SJSA1 (cell line): ENCODE measurements around the gene SLC38A9. TPM values are rescaled to one million over a fixed set of nuclear protein-coding genes. Genes with fewer than 3 reads are reported as not detected.

Experiments
- DNase-seq, 2 experiments: peaks; one replicate each; pipeline ENCODE4 v3.0.0-alpha.2; 2015 to 2020; ENCODE audit warnings: low spot score in 2 of 2, low read depth in 1 of 2
- H3K27ac ChIP-seq: fragments of 250-450 bp; sonication (Bioruptor Pico); 2 replicates; pipeline ENCODE4 v1.5.1; 2020; ENCODE audit warnings: mild to moderate bottlenecking, moderate library complexity
- H3K27me3 ChIP-seq: fragments of 250-450 bp; sonication (Bioruptor Pico); replicated peaks from 2 replicates; pipeline ENCODE4 v1.5.1; 2020; ENCODE audit warnings: mild to moderate bottlenecking, moderate library complexity
- H3K36me3 ChIP-seq: fragments of 250-450 bp; sonication (Bioruptor Pico); 2 replicates; pipeline ENCODE4 v1.5.1; 2020; ENCODE audit warnings: mild to moderate bottlenecking
- H3K4me1 ChIP-seq: fragments of 250-450 bp; sonication (Bioruptor Pico); replicated peaks from 2 replicates; pipeline ENCODE4 v1.6.1; 2021; ENCODE audit warnings: mild to moderate bottlenecking
- H3K4me3 ChIP-seq: fragments of 250-450 bp; sonication (Bioruptor Pico); 2 replicates; pipeline ENCODE4 v1.5.1; 2020; ENCODE audit warnings: mild to moderate bottlenecking
- H3K9me3 ChIP-seq: fragments of 250-450 bp; sonication (Bioruptor Pico); replicated peaks from 2 replicates; pipeline ENCODE4 v1.5.1; 2020; ENCODE audit warnings: mild to moderate bottlenecking
- total RNA-seq: library from RNA; depleted of rRNA; stranded (reverse); fragments of >200 nt; shearing (Covaris generic); gene quantifications from 2 replicates; pipeline ENCODE4 v1.2.3, GENCODE V29; 2014; rRNA removed

The SLC38A9 gene
- total RNA-seq, 1 experiment from 2014 or later, result 26.6 TPM

GRCh38 chr5:55592388-55593114, 119.6 kb downstream of the SLC38A9 start:
- Histone ChIP-seq H3K9me3 (no peaks in the 10 kb centered on the region), H3K27me3 (no peaks in the 10 kb centered on the region), H3K4me3 (no peak overlapping the region), H3K27ac (no peak overlapping the region), H3K36me3 (no peaks in the 10 kb centered on the region), H3K4me1 (peaks cover 9% of the 10 kb centered on the region)
- no peak for DNase-seq

DNA sequence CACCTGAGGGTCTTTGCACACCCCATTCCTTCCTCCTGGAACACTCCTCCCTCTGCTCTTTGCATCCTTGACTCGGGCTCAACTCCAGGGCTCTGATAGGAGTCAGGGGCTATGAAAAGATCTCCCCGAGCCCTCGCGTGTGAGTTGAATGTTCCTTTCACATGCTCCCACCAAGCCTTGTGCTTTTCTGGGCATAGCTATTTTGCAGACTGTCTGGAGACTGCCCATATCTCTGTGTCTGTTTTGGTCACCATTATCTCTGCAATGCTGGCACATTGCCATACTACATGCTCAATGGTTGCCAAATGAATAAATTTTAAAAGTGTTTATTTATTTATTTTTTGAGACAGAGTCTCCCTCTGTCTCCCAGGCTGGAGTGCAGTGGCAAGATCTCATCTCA, 120.4 kb downstream of the SLC38A9 start:
- H3K4me3 ChIP-seq, result no peak overlapping the region
- no peak for DNase-seq

DNA sequence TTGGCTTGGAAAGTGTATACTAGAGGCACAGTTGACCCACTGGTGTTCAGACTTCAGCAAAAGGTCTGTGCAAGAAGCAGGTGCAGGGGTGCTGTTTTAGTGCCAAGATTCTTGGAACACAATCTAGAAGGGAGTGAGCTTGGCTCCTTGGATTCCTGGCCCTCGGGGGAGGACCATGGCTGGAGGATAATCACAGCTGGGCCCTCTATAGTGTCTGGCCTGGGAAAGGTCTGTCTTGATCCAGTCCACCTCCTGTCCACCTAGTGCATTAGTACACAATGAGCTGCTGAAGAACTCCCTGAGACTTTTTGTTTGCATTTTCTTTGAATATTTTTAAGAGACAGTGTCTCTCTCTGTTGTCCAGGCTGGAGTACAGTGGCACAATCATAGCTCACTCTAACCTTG, 126.9 kb downstream of the SLC38A9 start:
- Histone ChIP-seq H3K36me3 (no peaks in the 10 kb centered on the region), H3K27me3 (no peaks in the 10 kb centered on the region), H3K4me3 (no peak overlapping the region), H3K27ac (no peak overlapping the region), H3K4me1 (no peaks in the 10 kb centered on the region), H3K9me3 (no peaks in the 10 kb centered on the region)
- DNase-seq, result no peak

More for the DNA sequence above, 120.4 kb downstream of the SLC38A9 start:
- H3K4me1 ChIP-seq, result no peaks in the 10 kb centered on the region; the same call in 1 of the 2 replicates
- H3K27ac ChIP-seq, result no peak overlapping the region
- no peaks in the 10 kb centered on the region for H3K27me3 ChIP-seq
- H3K9me3 ChIP-seq, result no peaks in the 10 kb centered on the region
- no peaks in the 10 kb centered on the region for H3K36me3 ChIP-seq

- no peak for DNase-seq
- no peak overlapping the region for H3K27ac ChIP-seq
Observed at GRCh38 chr5:55584398-55585205, 127.5 kb downstream of the SLC38A9 start.

GRCh38 chr5:55583578-55583977, 128.5 kb downstream of the SLC38A9 start:
- no peak overlapping the region for H3K4me3 ChIP-seq
- no peaks in the 10 kb centered on the region for H3K9me3 ChIP-seq
- H3K4me1 ChIP-seq, result no peaks in the 10 kb centered on the region
- H3K27me3 ChIP-seq, result no peaks in the 10 kb centered on the region
- no peak for DNase-seq
- H3K36me3 ChIP-seq, result no peaks in the 10 kb centered on the region
- no peak overlapping the region for H3K27ac ChIP-seq

More at GRCh38 chr5:55584398-55585205, 127.5 kb downstream of the SLC38A9 start:
- H3K9me3 ChIP-seq, result no peaks in the 10 kb centered on the region
- no peak overlapping the region for H3K4me3 ChIP-seq
- no peaks in the 10 kb centered on the region for H3K27me3 ChIP-seq
- no peaks in the 10 kb centered on the region for H3K36me3 ChIP-seq
- no peaks in the 10 kb centered on the region for H3K4me1 ChIP-seq

- no peak for DNase-seq
- Histone ChIP-seq H3K4me1 (peaks cover 3% of the 10 kb centered on the region), H3K27me3 (no peaks in the 10 kb centered on the region), H3K27ac (no peak overlapping the region), H3K4me3 (no peak overlapping the region), H3K9me3 (no peaks in the 10 kb centered on the region), H3K36me3 (no peaks in the 10 kb centered on the region)
Observed at GRCh38 chr5:55582256-55582655, 129.9 kb downstream of the SLC38A9 start.

DNA sequence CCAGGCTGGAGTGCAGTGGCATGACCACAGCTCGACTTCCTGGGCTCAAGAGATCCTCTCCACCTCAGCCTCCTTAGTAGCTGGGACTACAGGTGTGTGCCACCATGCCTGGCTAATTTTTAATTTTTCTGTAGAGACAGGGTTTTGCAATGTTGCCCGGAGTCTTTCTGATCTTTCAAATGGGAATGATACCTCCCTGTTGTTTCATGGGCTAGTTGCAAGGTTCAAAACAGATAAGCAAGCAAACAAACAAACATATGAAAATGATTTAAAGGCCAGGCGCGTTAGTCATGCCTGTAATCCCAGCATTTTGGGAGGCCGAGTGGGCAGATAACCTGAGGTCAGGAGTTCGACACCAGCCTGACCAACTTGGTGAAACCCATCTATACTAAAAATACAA, 132.1 kb downstream of the SLC38A9 start:
- Histone ChIP-seq H3K27me3 (no peaks in the 10 kb centered on the region), H3K4me3 (no peak overlapping the region), H3K36me3 (no peaks in the 10 kb centered on the region), H3K27ac (no peak overlapping the region), H3K4me1 (peaks cover 3% of the 10 kb centered on the region), H3K9me3 (no peaks in the 10 kb centered on the region)
- no peak for DNase-seq

GRCh38 chr5:55578771-55579170, 133.4 kb downstream of the SLC38A9 start:
- no peaks in the 10 kb centered on the region for H3K36me3 ChIP-seq
- H3K27me3 ChIP-seq, result no peaks in the 10 kb centered on the region
- DNase-seq, result no peak
- no peak overlapping the region for H3K4me3 ChIP-seq
- H3K9me3 ChIP-seq, result no peaks in the 10 kb centered on the region
- H3K27ac ChIP-seq, result no peak overlapping the region
- peaks cover 3% of the 10 kb centered on the region for H3K4me1 ChIP-seq

DNA sequence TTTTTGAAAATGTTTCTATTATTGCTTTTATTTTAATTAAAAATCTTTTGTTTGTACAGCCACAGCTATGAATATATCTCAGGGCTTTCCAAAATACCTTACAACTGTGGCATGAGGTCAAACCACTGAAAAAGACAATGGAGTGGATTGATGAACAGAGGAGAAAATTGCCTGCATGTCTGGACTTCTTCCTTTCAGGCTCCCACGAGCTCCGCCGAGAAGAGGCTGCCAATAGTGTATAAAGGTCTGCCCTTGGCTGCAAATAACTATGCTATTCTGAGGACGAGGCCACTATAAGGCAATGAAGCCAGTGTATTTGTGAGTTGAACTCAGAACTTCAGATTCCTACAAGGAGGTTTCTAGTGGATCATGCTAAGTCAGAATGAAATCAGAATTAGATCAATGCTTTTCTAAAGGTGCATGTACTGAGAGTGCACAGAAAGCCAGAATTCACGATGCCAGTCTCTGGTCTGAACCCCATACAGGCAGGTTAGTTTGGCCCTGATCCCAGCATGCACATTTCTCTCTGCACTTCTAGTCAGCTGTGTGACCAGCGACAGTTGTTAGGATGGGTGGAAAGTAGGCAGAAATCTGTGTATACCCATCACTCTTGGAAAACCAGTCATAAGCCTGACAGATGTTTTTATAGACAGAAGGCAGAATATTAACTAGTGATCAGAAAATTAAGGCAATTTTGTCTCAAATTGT, 134.6 kb downstream of the SLC38A9 start:
- no peak overlapping the region for H3K27ac ChIP-seq
- no peaks in the 10 kb centered on the region for H3K9me3 ChIP-seq
- H3K27me3 ChIP-seq, result no peaks in the 10 kb centered on the region
- H3K36me3 ChIP-seq, result no peaks in the 10 kb centered on the region
- H3K4me1 ChIP-seq, result peaks cover 3% of the 10 kb centered on the region
- no peak for DNase-seq
- no peak overlapping the region for H3K4me3 ChIP-seq

GRCh38 chr5:55576661-55577060, 135.5 kb downstream of the SLC38A9 start:
- H3K36me3 ChIP-seq, result no peaks in the 10 kb centered on the region
- DNase-seq, result no peak
- H3K4me1 ChIP-seq, result peaks cover 3% of the 10 kb centered on the region
- H3K4me3 ChIP-seq, result no peak overlapping the region
- H3K9me3 ChIP-seq, result no peaks in the 10 kb centered on the region
- no peaks in the 10 kb centered on the region for H3K27me3 ChIP-seq
- H3K27ac ChIP-seq, result no peak overlapping the region

Other genes with a start within 250 kb of the SLC38A9 start
- gene PLPP1, start 177.4 kb downstream of the SLC38A9 start, total RNA-seq, result 35.4 and 36.3 TPM in 2 replicates
- gene DDX4, start 25.7 kb upstream of the SLC38A9 start, total RNA-seq, result not detected in 2 replicates
- 6.8 and 8.9 TPM in 2 replicates for gene IL31RA, start 139.0 kb upstream of the SLC38A9 start, total RNA-seq